Activated CD4-positive, alpha-beta memory T cell treated with anti-CD3 and anti-CD28 coated beads for 36 hours (primary cell): Measurements from ENCODE around the gene C2CD2. TPM values are rescaled to one million over a fixed set of nuclear protein-coding genes. Genes with fewer than 3 reads are reported as not detected.

Source experiments
- CTCF ChIA-PET: fragments of 350-600 bp; sonication (Branson Sonifier 250); formaldehyde crosslinking; loops from one replicate; lab custom pipeline; 2021; ENCODE audit warnings: antibody characterized with exemption, inconsistent platforms; lab: Charles Lee
- POLR2A ChIA-PET: fragments of 350-600 bp; sonication (Branson Sonifier 250); formaldehyde crosslinking; loops from one replicate; lab custom pipeline; 2021; ENCODE audit warnings: antibody characterized with exemption; lab: Charles Lee
- DNase-seq: peaks from one replicate; pipeline ENCODE4 v3.0.0-alpha.2; 2020
- H3K27ac Mint-ChIP-seq: one replicate; pipeline ENCODE4 v1.8.0; 2021; ENCODE audit warnings: mixed read lengths
- H3K27me3 Mint-ChIP-seq: one replicate; pipeline ENCODE4 v1.8.0; 2021; ENCODE audit warnings: mixed read lengths
- H3K36me3 Mint-ChIP-seq: one replicate; pipeline ENCODE4 v1.8.0; 2021; ENCODE audit warnings: mixed read lengths
- H3K4me1 Mint-ChIP-seq: one replicate; pipeline ENCODE4 v1.8.0; 2021; ENCODE audit warnings: low read depth, mixed read lengths
- H3K4me3 Mint-ChIP-seq: one replicate; pipeline ENCODE4 v1.8.0; 2021; ENCODE audit warnings: mild to moderate bottlenecking, mixed read lengths
- H3K9me3 Mint-ChIP-seq: one replicate; pipeline ENCODE4 v1.8.0; 2021; ENCODE audit warnings: mixed read lengths
- intact Hi-C: fragments of 100-400 bp; cut with micrococcal nuclease; formaldehyde crosslinking; loops from one replicate; pipeline ENCODE4 v1.15.1; 2023
- total RNA-seq, 2 experiments: library from RNA; stranded (reverse); gene quantifications; one replicate each; pipeline ENCODE4 v1.2.3, GENCODE V29; 2021

The C2CD2 gene
- total RNA-seq, 2 experiments from 2014 or later, result 3.8 to 7.5 TPM

- intact Hi-C loops, result loop anchor here (1.0 to 2.0 kb wide), 2 partner anchors 25 to 77 kb away; no protein-coding TSS in a partner anchor
- H3K9me3 Mint-ChIP-seq, result no peaks in the 10 kb centered on the region
- H3K27me3 Mint-ChIP-seq, result no peaks in the 10 kb centered on the region
- ChIA-PET CTCF (interaction anchor here (1.0 to 1.5 kb wide), 5 partner anchors 27 to 643 kb away, joined by 3 to 11 read pairs (median 4); no protein-coding TSS in a partner anchor), POLR2A (interaction anchor here (0.6 to 0.9 kb wide), 2 partner anchors 27 to 47 kb away, joined by 3 to 4 read pairs; no protein-coding TSS in a partner anchor)
- peak; percentile 36 for DNase-seq
- peak overlapping the region; percentile 96 for H3K27ac Mint-ChIP-seq
- peaks cover 52% of the 10 kb centered on the region for H3K4me1 Mint-ChIP-seq
- peak overlapping the region; percentile 89 for H3K4me3 Mint-ChIP-seq
- no peaks in the 10 kb centered on the region for H3K36me3 Mint-ChIP-seq
Measured at GRCh38 chr21:41926117-41926806, 27.6 kb downstream of the C2CD2 start.

DNA sequence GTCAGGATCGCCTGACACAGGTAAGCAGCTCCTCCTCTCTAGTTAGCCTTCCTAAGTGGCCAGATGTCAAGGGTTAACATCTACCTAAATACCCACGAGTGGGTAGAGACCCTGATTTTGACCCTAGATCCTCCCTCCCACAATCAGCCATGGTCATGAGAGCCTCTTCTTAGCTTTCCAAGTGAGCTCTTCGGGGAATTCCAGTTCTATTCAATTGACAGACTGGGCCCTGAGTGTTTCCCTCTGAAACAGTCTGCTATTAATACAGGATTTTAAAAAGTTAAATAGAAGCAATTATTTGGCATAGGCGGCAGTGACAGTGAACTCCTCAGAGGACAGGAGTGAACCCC, 28.1 kb downstream of the C2CD2 start:
- intact Hi-C loops, result loop anchor here (1.0 to 2.0 kb wide), 2 partner anchors 24 to 77 kb away; no protein-coding TSS in a partner anchor
- DNase-seq, result no peak
- no peaks in the 10 kb centered on the region for H3K27me3 Mint-ChIP-seq
- no peaks in the 10 kb centered on the region for H3K36me3 Mint-ChIP-seq
- H3K9me3 Mint-ChIP-seq, result no peaks in the 10 kb centered on the region
- ChIA-PET CTCF (interaction anchor here (1.0 to 2.6 kb wide), 3 partner anchors 77 to 192 kb away, joined by 3 to 9 read pairs (median 4); no protein-coding TSS in a partner anchor), POLR2A (interaction anchor here (0.9 kb wide), 1 partner anchor 27 kb away, joined by 3 read pairs; no protein-coding TSS in a partner anchor)
- peak overlapping the region; percentile 96 for H3K27ac Mint-ChIP-seq
- H3K4me1 Mint-ChIP-seq, result peaks cover 52% of the 10 kb centered on the region
- H3K4me3 Mint-ChIP-seq, result peak overlapping the region; percentile 89

DNA sequence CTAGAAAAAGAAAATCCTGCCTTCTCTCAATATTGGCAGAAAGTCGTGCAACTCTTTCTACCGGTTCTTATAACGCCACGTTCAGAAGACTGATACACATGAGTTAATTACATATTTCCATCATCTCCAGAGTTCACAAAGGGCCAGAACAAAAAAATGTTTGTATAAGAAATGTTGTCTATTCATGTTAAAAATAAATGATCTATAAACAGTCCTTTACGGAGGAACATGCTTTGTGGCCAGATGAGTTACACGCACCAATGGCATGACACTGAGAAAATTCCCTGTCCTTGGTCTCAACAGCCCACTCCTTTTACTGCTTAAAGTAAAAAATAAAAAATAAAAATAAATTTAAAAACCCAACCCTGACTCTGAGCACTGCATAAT, 29.5 kb downstream of the C2CD2 start:
- no peaks in the 10 kb centered on the region for H3K36me3 Mint-ChIP-seq
- no peaks in the 10 kb centered on the region for H3K9me3 Mint-ChIP-seq
- intact Hi-C loops, result no loop called here
- H3K27ac Mint-ChIP-seq, result no peak overlapping the region
- no peaks in the 10 kb centered on the region for H3K27me3 Mint-ChIP-seq
- peaks cover 52% of the 10 kb centered on the region for H3K4me1 Mint-ChIP-seq
- ChIA-PET CTCF (interaction anchor here (0.8 to 2.6 kb wide), 3 partner anchors 45 to 193 kb away, joined by 3 to 9 read pairs (median 6); partner anchors contain the start of gene PRDM15), POLR2A (interaction anchor here (1.2 to 2.2 kb wide), 2 partner anchors 78 to 314 kb away, joined by 3 to 12 read pairs; no protein-coding TSS in a partner anchor)
- no peak for DNase-seq
- no peak overlapping the region for H3K4me3 Mint-ChIP-seq

GRCh38 chr21:41923631-41924367, 30.0 kb downstream of the C2CD2 start:
- H3K36me3 Mint-ChIP-seq, result no peaks in the 10 kb centered on the region
- ChIA-PET POLR2A (interaction anchor here (1.2 to 2.2 kb wide), 3 partner anchors 22 to 314 kb away, joined by 3 to 12 read pairs (median 3); no protein-coding TSS in a partner anchor), CTCF (interaction anchor here (0.8 to 2.6 kb wide), 3 partner anchors 44 to 194 kb away, joined by 3 to 9 read pairs (median 6); partner anchors contain the start of gene PRDM15)
- peak overlapping the region; percentile 44 for H3K27ac Mint-ChIP-seq
- peak; percentile 46 for DNase-seq
- intact Hi-C loops, result loop anchor here (2.0 kb wide), 1 partner anchor 139 kb away; no protein-coding TSS in a partner anchor
- H3K9me3 Mint-ChIP-seq, result no peaks in the 10 kb centered on the region
- no peaks in the 10 kb centered on the region for H3K27me3 Mint-ChIP-seq
- peaks cover 52% of the 10 kb centered on the region for H3K4me1 Mint-ChIP-seq
- peak overlapping the region; percentile 49 for H3K4me3 Mint-ChIP-seq

- ChIA-PET CTCF (interaction anchor here (1.3 to 2.6 kb wide), 2 partner anchors 184 to 194 kb away, joined by 6 to 9 read pairs; no protein-coding TSS in a partner anchor), POLR2A (interaction anchor here (1.2 to 2.2 kb wide), 2 partner anchors 22 to 79 kb away, joined by 3 to 12 read pairs; no protein-coding TSS in a partner anchor)
- Mint-ChIP-seq H3K9me3 (no peaks in the 10 kb centered on the region), H3K4me1 (peaks cover 49% of the 10 kb centered on the region), H3K36me3 (peaks cover under 1% of the 10 kb centered on the region), H3K4me3 (no peak overlapping the region), H3K27me3 (no peaks in the 10 kb centered on the region), H3K27ac (peak overlapping the region; percentile 28)
- intact Hi-C loops, result loop anchor here (2.0 kb wide), 1 partner anchor 140 kb away; no protein-coding TSS in a partner anchor
- DNase-seq, result no peak
Measured at GRCh38 chr21:41923186-41923585, 30.6 kb downstream of the C2CD2 start.

DNA sequence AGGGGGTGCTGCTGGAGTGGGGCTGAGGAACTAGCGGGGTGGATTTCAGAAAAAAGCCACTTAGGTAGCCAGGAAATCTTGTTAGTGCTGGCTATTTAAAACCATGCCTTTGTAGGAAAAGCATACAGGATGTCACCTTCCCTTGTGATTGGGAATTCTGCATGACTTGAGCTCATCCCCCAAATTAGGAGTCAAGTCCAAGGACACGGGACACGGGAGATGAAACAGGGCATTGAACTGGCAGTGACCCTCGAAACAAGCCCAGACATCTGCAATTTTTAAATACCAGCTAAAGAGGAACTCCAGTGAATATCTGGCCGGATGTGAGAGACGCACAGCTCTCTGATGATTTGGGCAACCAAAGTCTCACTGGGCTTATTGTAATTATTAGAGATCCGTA, 32.8 kb downstream of the C2CD2 start:
- no peak overlapping the region for H3K27ac Mint-ChIP-seq
- H3K4me1 Mint-ChIP-seq, result peaks cover 39% of the 10 kb centered on the region
- peaks cover 13% of the 10 kb centered on the region for H3K36me3 Mint-ChIP-seq
- no peaks in the 10 kb centered on the region for H3K27me3 Mint-ChIP-seq
- DNase-seq, result no peak
- ChIA-PET CTCF (no interaction called here), POLR2A (no interaction called here)
- no peaks in the 10 kb centered on the region for H3K9me3 Mint-ChIP-seq
- no peak overlapping the region for H3K4me3 Mint-ChIP-seq
- intact Hi-C loops, result no loop called here

DNA sequence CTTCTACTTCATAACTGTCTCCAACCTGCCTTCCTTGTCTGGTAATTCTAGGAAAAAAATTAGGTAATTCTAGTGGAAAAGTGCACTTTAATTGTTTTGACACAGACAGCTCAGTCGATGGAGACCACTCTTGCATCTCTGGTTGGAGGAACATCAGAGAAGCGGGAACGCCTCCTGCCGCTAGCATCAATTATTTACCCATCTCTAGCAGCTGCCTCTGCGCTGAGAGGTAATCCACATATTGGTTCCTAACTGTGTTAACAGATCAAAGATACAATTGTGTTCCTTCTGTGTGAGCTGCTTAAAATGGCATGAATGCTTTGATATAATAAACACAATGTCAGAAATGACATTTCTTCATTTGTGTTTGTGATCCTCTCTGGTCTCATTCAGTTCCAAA, 33.3 kb downstream of the C2CD2 start:
- no peak for DNase-seq

GRCh38 chr21:41919666-41920398, 34.0 kb downstream of the C2CD2 start:
- intact Hi-C loops, result no loop called here
- no peak for DNase-seq
- Mint-ChIP-seq H3K27ac (no peak overlapping the region), H3K27me3 (no peaks in the 10 kb centered on the region), H3K4me3 (no peak overlapping the region), H3K9me3 (no peaks in the 10 kb centered on the region), H3K36me3 (peaks cover 16% of the 10 kb centered on the region), H3K4me1 (peaks cover 28% of the 10 kb centered on the region)
- CTCF ChIA-PET, result no interaction called here
- POLR2A ChIA-PET, result interaction anchor here (0.6 kb wide), 1 partner anchor 38 kb away, joined by 3 read pairs; no protein-coding TSS in a partner anchor

More for the DNA sequence above, 33.3 kb downstream of the C2CD2 start:
- Mint-ChIP-seq H3K4me3 (no peak overlapping the region), H3K27ac (no peak overlapping the region), H3K4me1 (peaks cover 34% of the 10 kb centered on the region), H3K36me3 (peaks cover 16% of the 10 kb centered on the region), H3K27me3 (no peaks in the 10 kb centered on the region), H3K9me3 (no peaks in the 10 kb centered on the region)
- POLR2A ChIA-PET, result no interaction called here
- CTCF ChIA-PET, result no interaction called here
- intact Hi-C loops, result no loop called here

DNA sequence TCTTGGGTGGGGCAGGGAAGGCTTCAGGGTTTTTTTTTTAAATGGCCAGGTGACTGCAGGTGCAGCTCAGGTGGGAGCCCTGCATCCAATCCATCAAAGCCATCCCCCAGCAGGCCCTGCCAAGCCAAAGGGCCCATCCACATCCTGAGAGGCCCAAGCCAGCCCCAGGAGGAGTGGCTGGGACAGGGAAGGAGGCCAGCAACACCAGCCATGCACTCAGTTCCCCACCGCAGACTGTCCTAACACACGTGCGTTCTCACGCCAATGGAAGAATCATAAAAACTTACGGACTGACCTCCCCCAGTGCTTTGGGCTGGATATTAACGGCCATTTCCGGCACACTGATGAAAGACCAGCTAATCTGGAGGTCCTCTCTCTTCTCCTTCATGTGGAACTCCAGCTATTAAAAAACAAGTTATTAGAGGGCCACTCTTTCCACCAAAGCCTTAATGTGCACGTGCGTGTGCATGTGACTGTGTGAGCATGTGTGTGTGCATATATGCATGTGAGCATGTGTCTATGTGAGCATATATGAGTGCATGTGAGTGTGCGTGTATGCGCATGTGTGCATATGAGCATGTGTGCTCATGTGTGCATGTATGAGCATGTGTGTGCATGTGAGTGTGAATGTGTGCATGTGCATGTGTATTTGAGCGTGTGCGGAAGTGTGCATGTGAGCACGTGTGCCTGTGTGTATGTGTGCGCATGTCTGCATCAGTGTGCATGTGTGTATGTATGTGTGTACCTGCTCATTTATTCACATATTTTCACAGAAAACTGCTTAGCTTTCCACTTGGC, 35.1 kb downstream of the C2CD2 start:
- intact Hi-C loops, result no loop called here
- no peaks in the 10 kb centered on the region for H3K27me3 Mint-ChIP-seq
- ChIA-PET CTCF (no interaction called here), POLR2A (no interaction called here)
- no peak overlapping the region for H3K27ac Mint-ChIP-seq
- peaks cover 16% of the 10 kb centered on the region for H3K36me3 Mint-ChIP-seq
- no peaks in the 10 kb centered on the region for H3K9me3 Mint-ChIP-seq
- peaks cover 19% of the 10 kb centered on the region for H3K4me1 Mint-ChIP-seq
- H3K4me3 Mint-ChIP-seq, result no peak overlapping the region
- no peak for DNase-seq

GRCh38 chr21:41917531-41917930, 36.3 kb downstream of the C2CD2 start:
- Mint-ChIP-seq H3K27me3 (no peaks in the 10 kb centered on the region), H3K36me3 (peaks cover 16% of the 10 kb centered on the region), H3K9me3 (no peaks in the 10 kb centered on the region), H3K27ac (no peak overlapping the region), H3K4me1 (peaks cover 9% of the 10 kb centered on the region), H3K4me3 (no peak overlapping the region)
- intact Hi-C loops, result no loop called here
- ChIA-PET CTCF (no interaction called here), POLR2A (no interaction called here)
- DNase-seq, result no peak
